Activated CD4-positive, alpha-beta memory T cell treated with anti-CD3 and anti-CD28 coated beads, Interleukin-2, amount 10 ng/mL, durations not matched to agents 7 days and 5 days (primary cell): ENCODE data around the gene SELENOF. TPM values are rescaled to one million over a fixed set of nuclear protein-coding genes. Genes with fewer than 3 reads are reported as not detected.

ENCODE experiments used
- CTCF ChIA-PET: fragments of 350-600 bp; sonication (Branson Sonifier 250); formaldehyde crosslinking; loops from one replicate; lab custom pipeline; 2021; ENCODE audit warnings: antibody characterized with exemption, inconsistent platforms; lab: Charles Lee
- POLR2A ChIA-PET: fragments of 350-600 bp; sonication (Branson Sonifier 250); formaldehyde crosslinking; loops from one replicate; lab custom pipeline; 2021; ENCODE audit warnings: antibody characterized with exemption; lab: Charles Lee
- DNase-seq: peaks from one replicate; pipeline ENCODE4 v3.0.0-alpha.2; 2020
- H3K27ac Mint-ChIP-seq: one replicate; pipeline ENCODE4 v1.8.0; 2021; ENCODE audit warnings: mild to moderate bottlenecking, mixed read lengths
- H3K27me3 Mint-ChIP-seq: one replicate; pipeline ENCODE4 v1.8.0; 2021; ENCODE audit warnings: mixed read lengths
- H3K36me3 Mint-ChIP-seq: one replicate; pipeline ENCODE4 v1.8.0; 2021; ENCODE audit warnings: low read depth, mixed read lengths
- H3K4me1 Mint-ChIP-seq: one replicate; pipeline ENCODE4 v1.8.0; 2021; ENCODE audit warnings: mixed read lengths
- H3K4me3 Mint-ChIP-seq: one replicate; pipeline ENCODE4 v1.8.0; 2021; ENCODE audit warnings: mild to moderate bottlenecking, mixed read lengths
- H3K9me3 Mint-ChIP-seq: one replicate; pipeline ENCODE4 v1.8.0; 2021; ENCODE audit warnings: mixed read lengths
- total RNA-seq, 2 experiments: library from RNA; stranded (reverse); gene quantifications; one replicate each; pipeline ENCODE4 v1.2.3, GENCODE V29; 2021

SELENOF gene
- total RNA-seq, 2 experiments from 2014 or later = 178 to 180 TPM

DNA sequence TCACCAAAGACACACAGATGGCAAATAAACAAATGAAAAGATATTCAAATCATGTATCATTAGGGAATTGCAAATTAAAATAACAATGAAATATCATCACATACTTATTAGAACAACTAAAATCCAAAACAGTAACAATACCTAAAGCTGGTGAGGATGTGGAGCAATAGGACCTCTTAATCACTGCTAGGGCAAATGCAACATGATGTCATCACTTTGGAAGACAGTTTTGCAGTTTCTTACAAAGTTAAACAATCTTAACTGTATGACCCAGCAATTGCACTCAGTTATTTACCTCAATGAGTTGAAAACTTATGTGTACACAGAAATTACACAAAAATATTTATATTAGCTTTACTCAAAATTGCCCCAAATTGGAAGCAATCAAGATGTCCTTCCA lies 47.3 kb downstream of the SELENOF start:
- ChIA-PET CTCF (no interaction called here), POLR2A (no interaction called here)
- Mint-ChIP-seq H3K27me3 (no peaks in the 10 kb centered on the region), H3K36me3 (peaks cover 9% of the 10 kb centered on the region), H3K4me3 (no peak overlapping the region), H3K9me3 (no peaks in the 10 kb centered on the region), H3K4me1 (peaks cover 11% of the 10 kb centered on the region), H3K27ac (no peak overlapping the region)
- DNase-seq = no peak

DNA sequence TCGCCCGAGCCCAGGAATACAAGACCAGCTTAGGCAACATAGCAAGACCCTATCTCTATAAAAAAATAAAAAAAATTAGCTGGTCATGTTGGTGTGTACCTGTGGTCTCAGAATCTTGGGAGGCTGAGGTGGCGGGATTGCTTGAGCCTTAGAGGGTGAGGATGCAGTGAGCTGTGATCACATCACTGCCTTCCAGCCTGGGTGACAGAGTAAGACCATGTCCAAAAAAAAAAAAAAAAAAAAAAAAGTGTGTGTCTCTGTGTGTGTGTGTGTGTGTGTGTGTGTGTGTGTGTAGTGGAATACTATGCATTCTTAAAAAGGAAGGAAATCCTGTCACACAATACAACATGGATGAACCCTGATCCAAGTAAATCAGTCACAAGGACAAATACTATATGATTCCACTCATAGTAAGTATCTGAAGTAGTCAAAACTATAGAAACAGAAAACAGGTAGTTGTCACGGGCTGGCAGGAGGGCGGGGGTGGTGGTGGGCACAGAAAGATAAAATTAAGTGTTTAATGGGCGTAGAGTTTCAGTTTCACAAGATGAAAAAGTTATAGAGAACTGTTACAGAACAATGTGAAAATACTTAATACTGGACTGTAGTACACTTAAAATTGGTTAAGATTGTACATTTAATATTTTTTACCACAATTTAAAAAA lies 47.8 kb downstream of the SELENOF start:
- ChIA-PET CTCF (interaction anchor here (0.7 kb wide), 1 partner anchor 15 kb away, joined by 7 read pairs; no protein-coding TSS in a partner anchor), POLR2A (no interaction called here)
- H3K27ac Mint-ChIP-seq = no peak overlapping the region
- peaks cover 9% of the 10 kb centered on the region for H3K36me3 Mint-ChIP-seq
- H3K4me3 Mint-ChIP-seq = no peak overlapping the region
- H3K4me1 Mint-ChIP-seq = peaks cover 11% of the 10 kb centered on the region
- H3K27me3 Mint-ChIP-seq = no peaks in the 10 kb centered on the region
- no peak for DNase-seq
- H3K9me3 Mint-ChIP-seq = no peaks in the 10 kb centered on the region

DNA sequence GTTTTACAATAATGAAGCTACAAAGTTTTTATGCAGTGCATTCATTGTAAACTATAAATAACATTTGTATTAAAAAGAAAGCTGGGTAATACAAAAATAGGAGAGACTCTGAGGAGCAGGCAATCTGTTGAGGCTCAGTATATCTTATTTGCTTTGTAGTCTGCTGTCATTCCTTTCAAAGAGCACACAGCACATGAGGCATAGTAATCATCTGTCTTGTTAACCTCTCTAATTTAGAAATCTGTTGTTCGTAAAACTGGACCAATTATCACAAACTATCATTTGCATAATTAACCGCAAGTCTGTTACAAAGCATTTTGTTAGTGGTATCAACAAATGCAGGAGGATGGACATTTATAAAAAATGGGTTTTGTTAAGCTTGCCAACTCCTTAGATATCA lies 51.0 kb downstream of the SELENOF start:
- no peak overlapping the region for H3K4me3 Mint-ChIP-seq
- POLR2A ChIA-PET = no interaction called here
- no peak overlapping the region for H3K27ac Mint-ChIP-seq
- DNase-seq = no peak
- peaks cover 2% of the 10 kb centered on the region for H3K4me1 Mint-ChIP-seq
- no peaks in the 10 kb centered on the region for H3K9me3 Mint-ChIP-seq
- CTCF ChIA-PET = interaction anchor here (0.9 kb wide), 1 partner anchor 221 kb away, joined by 4 read pairs; no protein-coding TSS in a partner anchor
- H3K36me3 Mint-ChIP-seq = peaks cover 9% of the 10 kb centered on the region
- H3K27me3 Mint-ChIP-seq = no peaks in the 10 kb centered on the region

DNA sequence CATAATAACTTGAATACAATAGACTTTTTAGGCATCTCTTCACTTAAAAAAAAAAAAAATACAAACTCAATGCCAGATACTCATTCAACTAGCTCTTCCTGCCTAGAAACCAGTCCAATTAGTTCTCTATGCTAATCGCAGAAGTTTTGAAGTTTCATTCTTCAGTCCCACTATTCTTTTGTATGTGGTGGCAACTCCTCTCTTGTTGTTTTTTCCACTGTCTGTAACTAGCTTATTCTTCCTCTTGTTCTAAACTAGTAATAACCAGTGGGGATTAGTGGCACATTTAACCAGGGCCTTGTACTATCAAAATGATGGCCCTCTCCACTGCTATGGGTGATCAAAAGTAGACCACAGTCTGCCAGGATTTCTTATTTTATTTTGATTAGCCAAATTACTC lies 52.5 kb downstream of the SELENOF start:
- ChIA-PET CTCF (interaction anchor here (0.6 kb wide), 1 partner anchor 157 kb away, joined by 3 read pairs; the partner anchor contains the start of gene SH3GLB1), POLR2A (interaction anchor here (0.7 kb wide), 1 partner anchor 53 kb away, joined by 3 read pairs; the partner anchor contains the start of genes HS2ST1 and SELENOF)
- Mint-ChIP-seq H3K9me3 (no peaks in the 10 kb centered on the region), H3K4me1 (peaks cover 2% of the 10 kb centered on the region), H3K36me3 (peaks cover 6% of the 10 kb centered on the region), H3K27me3 (no peaks in the 10 kb centered on the region), H3K27ac (no peak overlapping the region), H3K4me3 (no peak overlapping the region)
- DNase-seq = no peak

DNA sequence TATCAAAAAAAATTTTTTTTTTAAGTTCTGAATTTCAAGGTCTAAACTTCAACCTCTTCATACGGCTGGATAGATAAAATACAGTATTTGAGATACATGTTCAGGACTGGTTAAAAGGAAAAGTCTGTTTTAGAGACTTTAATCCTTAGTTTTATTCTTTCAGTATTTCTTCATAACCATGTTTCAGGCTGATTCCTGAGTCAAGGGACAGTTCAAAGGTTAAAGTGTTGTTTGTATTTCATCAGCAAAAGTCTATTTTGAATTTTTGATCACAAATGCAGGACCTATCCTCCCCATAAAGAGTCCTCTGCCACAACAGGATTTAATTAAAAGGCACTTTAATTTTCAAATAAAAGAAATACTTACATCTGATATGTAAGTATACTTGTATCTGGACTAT lies 53.5 kb downstream of the SELENOF start:
- POLR2A ChIA-PET = no interaction called here
- Mint-ChIP-seq H3K9me3 (no peaks in the 10 kb centered on the region), H3K36me3 (peaks cover 3% of the 10 kb centered on the region), H3K4me1 (no peaks in the 10 kb centered on the region), H3K4me3 (no peak overlapping the region), H3K27me3 (no peaks in the 10 kb centered on the region), H3K27ac (no peak overlapping the region)
- CTCF ChIA-PET = no interaction called here
- no peak for DNase-seq

DNA sequence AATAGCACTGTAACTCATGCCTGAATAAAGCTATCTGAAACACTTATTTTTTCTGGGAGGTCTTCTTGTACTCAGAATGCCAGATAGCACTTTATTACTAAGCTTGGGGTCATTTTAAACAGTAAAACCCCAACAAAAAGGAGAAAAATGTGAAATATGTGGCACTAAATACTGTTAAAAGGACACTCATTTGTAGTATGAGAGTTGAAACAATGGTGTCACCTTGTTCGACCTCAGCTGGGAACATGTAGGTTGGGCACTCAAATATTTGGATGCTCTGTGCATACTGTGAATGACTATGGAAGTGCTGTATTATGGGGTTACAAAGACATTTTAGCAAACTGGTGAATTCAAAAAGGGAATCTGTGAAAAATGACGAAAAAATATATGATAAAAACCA lies 53.9 kb downstream of the SELENOF start:
- ChIA-PET POLR2A (no interaction called here), CTCF (no interaction called here)
- peaks cover under 1% of the 10 kb centered on the region for H3K36me3 Mint-ChIP-seq
- no peaks in the 10 kb centered on the region for H3K4me1 Mint-ChIP-seq
- H3K9me3 Mint-ChIP-seq = no peaks in the 10 kb centered on the region
- DNase-seq = no peak
- H3K4me3 Mint-ChIP-seq = no peak overlapping the region
- H3K27me3 Mint-ChIP-seq = no peaks in the 10 kb centered on the region
- H3K27ac Mint-ChIP-seq = no peak overlapping the region

DNA sequence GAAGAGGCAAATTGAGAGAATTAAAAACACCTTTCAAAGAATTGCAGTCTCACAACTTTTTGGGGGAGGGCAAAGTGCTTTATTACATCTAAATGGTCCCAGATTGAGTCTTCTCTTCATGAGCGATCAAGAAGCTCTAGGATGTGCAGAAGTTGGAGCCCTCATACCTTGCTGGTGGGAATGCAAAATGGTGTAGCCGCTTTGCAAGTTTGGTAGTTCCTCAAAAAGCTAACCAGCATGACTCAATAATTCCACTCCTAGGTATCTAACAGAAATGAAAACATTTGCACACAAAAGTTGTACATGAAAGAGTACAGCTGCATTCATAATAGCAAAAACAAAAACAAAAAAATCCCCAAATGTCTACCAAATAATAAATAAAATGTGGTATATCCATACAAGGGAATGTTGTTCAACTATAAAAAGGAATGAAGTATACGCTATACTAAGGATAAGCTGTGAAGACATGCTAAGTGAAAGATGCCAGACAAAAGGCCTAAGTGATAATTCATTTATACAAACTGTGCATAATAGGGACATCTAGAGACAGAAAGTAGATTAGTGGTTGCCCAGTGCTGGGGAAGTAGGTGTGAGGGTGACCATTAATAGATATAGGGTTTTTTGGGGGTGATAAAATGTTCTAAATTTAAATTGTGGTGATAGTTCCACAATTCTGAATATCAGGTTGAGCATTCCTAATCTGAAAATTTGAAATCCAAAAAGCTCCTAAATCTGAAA lies 55.2 kb downstream of the SELENOF start:
- Mint-ChIP-seq H3K27ac (no peak overlapping the region), H3K9me3 (no peaks in the 10 kb centered on the region), H3K4me3 (no peak overlapping the region), H3K36me3 (no peaks in the 10 kb centered on the region), H3K4me1 (no peaks in the 10 kb centered on the region), H3K27me3 (no peaks in the 10 kb centered on the region)
- no peak for DNase-seq
- ChIA-PET POLR2A (no interaction called here), CTCF (no interaction called here)

DNA sequence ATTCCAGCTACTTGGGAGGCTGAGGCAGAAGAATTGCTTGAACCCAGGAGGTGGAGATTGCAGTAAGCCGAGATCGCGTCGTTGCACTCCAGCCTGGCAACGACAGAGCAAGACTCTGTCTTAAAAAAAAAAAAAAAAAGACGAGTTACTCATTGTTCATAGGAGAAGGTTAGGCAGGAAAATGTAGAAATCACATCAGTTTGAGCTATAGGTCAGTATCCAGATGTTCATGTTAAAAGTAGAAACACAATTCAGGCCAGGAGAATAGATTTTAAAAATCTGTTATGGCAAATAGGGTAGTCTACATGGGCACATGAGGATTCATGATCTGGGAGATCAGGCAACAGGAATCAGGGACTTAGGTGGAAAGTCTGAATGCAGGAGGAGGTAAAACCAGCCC lies 57.7 kb downstream of the SELENOF start:
- POLR2A ChIA-PET = no interaction called here
- no peak overlapping the region for H3K4me3 Mint-ChIP-seq
- CTCF ChIA-PET = no interaction called here

DNA sequence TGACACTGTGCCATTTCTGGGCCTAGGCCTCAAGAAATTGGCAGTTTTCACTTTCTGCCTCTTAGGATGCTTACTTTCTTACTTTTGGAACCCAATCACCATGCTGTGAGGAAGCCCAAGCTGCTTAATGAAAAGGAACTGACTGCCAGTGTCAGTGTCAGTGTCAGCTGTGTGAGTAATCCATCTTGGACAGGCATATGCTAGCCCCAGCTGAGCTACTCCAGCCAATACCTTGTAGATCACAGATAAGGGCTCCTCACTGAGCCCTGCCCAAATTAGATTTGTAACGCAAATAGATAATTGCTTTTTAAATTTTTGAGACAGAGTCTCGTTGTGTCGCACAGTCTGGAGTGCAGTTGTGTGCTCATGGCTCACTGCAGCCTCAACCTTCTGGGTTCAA lies 59.6 kb downstream of the SELENOF start:
- Mint-ChIP-seq H3K27ac (no peak overlapping the region), H3K27me3 (no peaks in the 10 kb centered on the region)
- CTCF ChIA-PET = no interaction called here

More for the DNA sequence above, 57.7 kb downstream of the SELENOF start:
- H3K36me3 Mint-ChIP-seq = no peaks in the 10 kb centered on the region
- H3K27me3 Mint-ChIP-seq = no peaks in the 10 kb centered on the region
- H3K4me1 Mint-ChIP-seq = no peaks in the 10 kb centered on the region
- no peak overlapping the region for H3K27ac Mint-ChIP-seq
- H3K9me3 Mint-ChIP-seq = no peaks in the 10 kb centered on the region
- DNase-seq = no peak

DNA sequence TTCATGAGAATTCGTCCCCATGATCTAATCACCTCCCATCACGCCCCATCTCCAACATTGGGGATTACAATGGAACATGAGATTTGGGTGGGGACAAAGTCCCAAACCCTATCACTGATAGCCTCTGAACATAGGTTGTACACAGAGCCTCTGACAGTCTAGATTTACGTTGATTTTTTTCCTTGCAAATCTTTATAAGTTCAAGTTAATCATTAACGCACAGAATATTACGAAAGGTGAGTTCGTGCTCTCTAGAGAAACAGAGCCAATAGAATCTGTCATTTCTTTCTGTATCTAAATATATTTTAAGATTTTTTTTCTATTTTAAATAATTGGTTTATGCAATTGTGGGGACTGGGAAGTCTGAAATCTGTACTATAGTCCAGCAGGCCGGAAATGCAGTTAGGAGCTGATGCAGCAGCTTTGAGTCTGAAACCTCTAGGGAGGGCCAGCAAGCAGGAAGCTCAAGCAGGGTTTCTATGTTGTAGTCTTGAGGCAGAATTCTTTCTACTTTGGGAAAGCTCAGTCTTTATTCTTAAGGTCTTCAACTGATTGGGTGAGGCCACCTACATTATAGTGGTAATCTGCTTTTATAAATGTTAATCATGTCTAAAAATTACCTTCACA lies 61.0 kb downstream of the SELENOF start:
- Mint-ChIP-seq H3K9me3 (no peaks in the 10 kb centered on the region), H3K4me3 (no peak overlapping the region), H3K27ac (no peak overlapping the region), H3K36me3 (no peaks in the 10 kb centered on the region), H3K4me1 (no peaks in the 10 kb centered on the region), H3K27me3 (no peaks in the 10 kb centered on the region)
- ChIA-PET POLR2A (no interaction called here), CTCF (no interaction called here)
- no peak for DNase-seq

More for the DNA sequence above, 59.6 kb downstream of the SELENOF start:
- POLR2A ChIA-PET = no interaction called here
- no peaks in the 10 kb centered on the region for H3K4me1 Mint-ChIP-seq
- no peaks in the 10 kb centered on the region for H3K9me3 Mint-ChIP-seq
- H3K36me3 Mint-ChIP-seq = no peaks in the 10 kb centered on the region
- DNase-seq = no peak
- H3K4me3 Mint-ChIP-seq = no peak overlapping the region

DNA sequence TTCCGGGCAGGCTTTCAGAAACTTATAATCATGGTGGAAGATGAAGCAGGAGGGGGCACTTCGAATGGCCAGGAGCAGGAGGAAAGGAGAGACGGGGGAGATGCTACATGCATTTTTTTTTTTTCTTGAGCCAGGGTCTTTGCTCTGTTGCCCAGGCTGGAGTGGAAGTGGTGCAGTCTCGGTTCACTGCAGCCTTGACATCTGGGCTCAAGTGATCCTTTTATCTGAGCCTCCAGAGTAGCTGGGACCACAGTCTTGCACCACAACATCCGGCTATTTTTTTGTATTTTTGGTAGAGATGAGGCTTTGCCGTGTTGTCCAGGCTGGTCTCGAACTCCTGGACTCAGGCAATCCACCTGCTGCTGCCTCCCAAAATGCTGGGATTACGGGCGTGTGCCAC lies 61.6 kb downstream of the SELENOF start:
- POLR2A ChIA-PET = no interaction called here
- H3K9me3 Mint-ChIP-seq = no peaks in the 10 kb centered on the region
- H3K4me3 Mint-ChIP-seq = no peak overlapping the region
- DNase-seq = no peak
- no peaks in the 10 kb centered on the region for H3K4me1 Mint-ChIP-seq
- CTCF ChIA-PET = no interaction called here
- H3K27me3 Mint-ChIP-seq = no peaks in the 10 kb centered on the region
- no peak overlapping the region for H3K27ac Mint-ChIP-seq
- H3K36me3 Mint-ChIP-seq = no peaks in the 10 kb centered on the region

DNA sequence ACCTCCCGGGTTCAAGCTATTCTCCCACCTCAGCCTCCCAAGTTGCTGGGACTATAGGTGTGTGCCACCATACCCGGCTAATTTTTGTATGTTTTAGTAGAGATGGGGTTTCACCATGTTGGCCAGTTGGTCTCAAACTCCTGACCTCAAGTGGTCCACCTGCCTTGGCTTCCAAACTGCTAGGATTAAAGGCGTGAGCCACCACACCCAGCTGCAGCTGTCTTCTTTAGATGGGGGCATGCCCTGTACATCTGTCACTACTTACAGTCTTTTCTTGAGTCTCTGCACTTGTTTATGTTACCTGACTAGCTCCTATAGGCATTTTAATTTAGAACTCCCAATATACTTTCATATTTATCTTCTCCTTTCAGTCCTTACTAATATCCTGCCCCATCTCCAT lies 64.2 kb downstream of the SELENOF start:
- H3K4me1 Mint-ChIP-seq = no peaks in the 10 kb centered on the region
- DNase-seq = no peak
- no peak overlapping the region for H3K27ac Mint-ChIP-seq
- no peaks in the 10 kb centered on the region for H3K36me3 Mint-ChIP-seq
- ChIA-PET POLR2A (no interaction called here), CTCF (no interaction called here)
- no peaks in the 10 kb centered on the region for H3K27me3 Mint-ChIP-seq
- no peaks in the 10 kb centered on the region for H3K9me3 Mint-ChIP-seq
- H3K4me3 Mint-ChIP-seq = no peak overlapping the region

DNA sequence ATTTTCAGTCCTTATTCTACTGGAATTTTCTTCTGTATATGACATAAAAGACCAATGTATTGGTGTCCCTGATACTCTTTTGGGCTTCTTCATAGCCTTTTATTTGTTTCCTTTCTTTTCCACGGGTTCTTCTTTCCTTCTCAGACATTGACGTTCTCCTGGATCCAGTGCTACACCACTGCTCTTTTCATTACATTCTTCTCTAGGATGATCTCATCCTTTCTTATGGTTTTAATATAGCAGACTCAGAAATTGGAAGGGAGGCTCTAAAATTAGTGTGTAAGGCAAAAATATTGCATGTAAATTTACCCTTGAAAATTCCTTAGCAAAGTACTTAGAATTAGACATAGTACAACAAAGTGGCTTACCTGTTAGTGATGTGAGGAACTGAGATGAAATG lies 65.3 kb downstream of the SELENOF start:
- Mint-ChIP-seq H3K36me3 (no peaks in the 10 kb centered on the region), H3K27me3 (no peaks in the 10 kb centered on the region), H3K4me1 (no peaks in the 10 kb centered on the region), H3K27ac (no peak overlapping the region), H3K4me3 (no peak overlapping the region), H3K9me3 (no peaks in the 10 kb centered on the region)
- DNase-seq = no peak
- CTCF ChIA-PET = no interaction called here
- POLR2A ChIA-PET = no interaction called here
